ENCODE data around the gene MX1. TPM values are rescaled to one million over a fixed set of nuclear protein-coding genes. Genes with fewer than 3 reads are reported as not detected.
"Not testable (repeated sequence)": the region's sequence is repeated elsewhere in the genome, so short reads cannot be mapped to it uniquely, and the experiment has no call there.

MX1 gene
- total RNA-seq, 4 donors from 2014 or later, result 10.5 to 23.8 (median 17.3) TPM

DNA sequence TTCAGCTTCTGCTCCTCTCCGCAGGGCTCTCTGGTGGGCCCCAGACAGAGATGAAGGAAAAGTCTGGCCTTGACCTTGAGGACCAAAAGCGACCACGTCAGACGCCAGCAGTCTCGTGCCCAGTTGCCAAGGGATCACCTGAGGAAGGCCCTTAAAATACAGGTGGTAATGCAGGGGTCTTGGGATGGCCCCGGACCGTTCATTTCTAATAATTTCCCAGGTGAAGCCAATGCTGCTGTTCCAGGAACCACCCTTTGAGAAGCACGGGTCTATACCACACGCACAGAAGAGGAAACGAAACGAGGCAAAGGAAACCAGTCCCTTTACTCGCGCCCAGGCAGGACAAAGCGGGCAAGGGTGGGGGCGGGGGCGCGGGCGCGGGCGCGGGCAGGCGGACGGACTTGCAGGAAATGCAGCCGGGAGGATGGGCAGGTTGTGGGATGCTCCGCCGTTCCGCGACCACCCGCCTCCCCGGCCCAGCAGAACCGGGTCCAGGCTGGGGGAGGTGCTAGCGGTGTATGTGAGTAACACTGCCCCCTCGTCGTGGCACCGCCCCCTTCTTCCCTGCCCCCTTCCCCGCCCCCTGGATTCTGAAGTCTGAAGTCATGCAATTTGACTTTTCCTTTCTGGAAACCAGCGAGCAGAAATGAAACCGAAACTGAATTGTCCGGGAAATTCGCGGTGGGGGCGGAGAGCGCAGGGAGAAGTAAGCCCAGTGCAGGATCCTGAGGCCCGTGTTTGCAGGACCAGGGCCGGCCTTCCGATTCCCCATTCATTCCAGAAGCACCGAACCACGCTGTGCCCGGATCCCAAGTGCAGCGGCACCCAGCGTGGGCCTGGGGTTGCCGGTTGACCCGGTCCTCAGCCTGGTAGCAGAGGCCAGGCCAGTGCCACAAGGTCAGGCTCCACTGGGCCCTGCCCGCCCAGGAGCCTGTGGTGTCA, 5.8 kb upstream of the MX1 start:
- H3K9me3 ChIP-seq, result peaks cover 0 to 7% (median 0%) of the 10 kb centered on the region in 4 donors
- H3K4me3 ChIP-seq, result peak overlapping the region; percentile 55 to 71 (median 68)
- peak overlapping the region; percentile 89 to 94 (median 91) for H3K27ac ChIP-seq
- H3K36me3 ChIP-seq, result no peaks in the 10 kb centered on the region
- peak; percentile 73 to 85 for DNase-seq (ENCODE audit: low spot score in 2 of 2)
- TF ChIP-seq, protein P1, sequence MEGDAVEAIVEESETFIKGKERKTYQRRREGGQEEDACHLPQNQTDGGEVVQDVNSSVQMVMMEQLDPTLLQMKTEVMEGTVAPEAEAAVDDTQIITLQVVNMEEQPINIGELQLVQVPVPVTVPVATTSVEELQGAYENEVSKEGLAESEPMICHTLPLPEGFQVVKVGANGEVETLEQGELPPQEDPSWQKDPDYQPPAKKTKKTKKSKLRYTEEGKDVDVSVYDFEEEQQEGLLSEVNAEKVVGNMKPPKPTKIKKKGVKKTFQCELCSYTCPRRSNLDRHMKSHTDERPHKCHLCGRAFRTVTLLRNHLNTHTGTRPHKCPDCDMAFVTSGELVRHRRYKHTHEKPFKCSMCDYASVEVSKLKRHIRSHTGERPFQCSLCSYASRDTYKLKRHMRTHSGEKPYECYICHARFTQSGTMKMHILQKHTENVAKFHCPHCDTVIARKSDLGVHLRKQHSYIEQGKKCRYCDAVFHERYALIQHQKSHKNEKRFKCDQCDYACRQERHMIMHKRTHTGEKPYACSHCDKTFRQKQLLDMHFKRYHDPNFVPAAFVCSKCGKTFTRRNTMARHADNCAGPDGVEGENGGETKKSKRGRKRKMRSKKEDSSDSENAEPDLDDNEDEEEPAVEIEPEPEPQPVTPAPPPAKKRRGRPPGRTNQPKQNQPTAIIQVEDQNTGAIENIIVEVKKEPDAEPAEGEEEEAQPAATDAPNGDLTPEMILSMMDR (IDR thresholded peaks at IDR 0.05), result peak in 1 of 5 experiments; percentile 12
- TF ChIP-seq POLR2A (IDR thresholded peaks at IDR 0.05) (peak; percentile 3 to 26), EP300 (IDR thresholded peaks at IDR 0.05) (peak in 1 of 2 donors; percentile 84)
- H3K27me3 ChIP-seq, result no peaks in the 10 kb centered on the region
- WGBS, 2 donors, result 5 to 11% methylated on average over 30 to 50 of the region's 54 CpGs
- peaks cover 0 to 29% (median 2%) of the 10 kb centered on the region in 4 donors for H3K4me1 ChIP-seq

DNA sequence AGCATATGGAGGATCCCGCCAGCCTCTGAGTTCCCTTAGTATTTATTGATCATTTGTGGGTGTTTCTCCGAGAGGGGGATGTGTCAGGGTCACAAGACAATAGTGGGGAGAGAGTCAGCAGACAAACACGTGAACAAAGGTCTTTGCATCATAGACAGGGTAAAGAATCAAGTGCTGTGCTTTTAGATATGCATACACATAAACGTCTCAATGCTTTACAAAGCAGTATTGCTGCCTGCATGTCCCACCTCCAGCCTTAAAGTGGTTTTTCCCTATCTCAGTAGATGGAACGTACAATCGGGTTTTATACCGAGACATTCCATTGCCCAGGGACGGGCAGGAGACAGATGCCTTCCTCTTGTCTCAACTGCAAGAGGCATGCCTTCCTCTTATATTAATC, 5.0 kb upstream of the MX1 start:
- 15 to 22% methylated on average over 8 of the region's 8 CpGs for WGBS, 2 donors
- H3K36me3 ChIP-seq; H3K9me3 ChIP-seq; H3K27me3 ChIP-seq; DNase-seq (ENCODE audit: low spot score in 2 of 2): not testable (repeated sequence)
- H3K4me3 ChIP-seq, result peak overlapping the region; percentile 55 to 71 (median 68)
- peaks cover 0 to 34% (median 5%) of the 10 kb centered on the region in 4 donors for H3K4me1 ChIP-seq
- H3K27ac ChIP-seq, result peak overlapping the region; percentile 89 to 94 (median 91)

DNA sequence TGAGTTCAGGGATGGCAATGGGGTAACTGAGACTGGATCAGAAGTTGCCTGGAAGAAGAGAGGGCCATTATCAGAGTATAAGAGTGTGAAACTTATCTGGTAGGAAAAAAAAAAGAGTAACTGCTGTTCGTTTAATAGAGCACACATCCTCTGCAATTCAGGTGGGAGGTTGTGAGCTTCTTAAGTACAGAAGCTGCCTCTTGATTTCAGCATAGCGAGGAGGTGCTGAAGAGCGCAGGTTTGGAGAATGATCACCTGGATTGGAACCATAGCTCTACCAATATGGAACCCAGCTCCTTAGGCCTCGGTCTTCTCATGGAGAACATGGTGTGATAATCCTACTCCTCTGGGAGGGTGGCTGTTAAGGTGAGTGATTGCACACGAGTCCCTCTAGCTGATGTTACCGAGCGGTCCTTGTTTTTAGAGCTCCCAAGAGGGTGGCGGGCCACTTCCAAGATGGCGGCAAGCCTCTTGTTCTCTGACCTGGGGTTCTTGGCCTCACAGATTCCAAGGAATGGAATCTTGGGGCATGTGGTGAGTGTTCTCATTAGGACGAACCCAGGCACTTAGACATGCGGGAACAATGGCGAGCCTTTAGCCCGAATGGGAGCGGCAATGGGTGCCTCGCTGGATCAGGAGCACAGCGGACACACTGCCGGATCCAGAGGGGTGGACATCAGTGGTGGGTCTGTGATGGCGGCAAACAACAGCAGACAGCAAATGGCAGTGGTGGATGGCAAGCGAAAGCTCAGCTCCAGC, 3.3 kb upstream of the MX1 start:
- no peaks in the 10 kb centered on the region for H3K9me3 ChIP-seq
- H3K27ac ChIP-seq, result peak overlapping the region in 2 of 4 donors; percentile 47 to 94
- DNase-seq (ENCODE audit: low spot score in 2 of 2), result no peak
- no peaks in the 10 kb centered on the region for H3K27me3 ChIP-seq
- no peaks in the 10 kb centered on the region for H3K36me3 ChIP-seq
- H3K4me1 ChIP-seq, result peaks cover 0 to 45% (median 6%) of the 10 kb centered on the region in 4 donors
- no peak overlapping the region for H3K4me3 ChIP-seq
- no peak for TF ChIP-seq EP300 (IDR thresholded peaks at IDR 0.05)
- no peak for TF ChIP-seq POLR2A (IDR thresholded peaks at IDR 0.05)
- TF ChIP-seq, protein P1 (IDR thresholded peaks at IDR 0.05), result no peak
- WGBS, 2 donors, result 91 to 94% methylated on average over 19 of the region's 19 CpGs

DNA sequence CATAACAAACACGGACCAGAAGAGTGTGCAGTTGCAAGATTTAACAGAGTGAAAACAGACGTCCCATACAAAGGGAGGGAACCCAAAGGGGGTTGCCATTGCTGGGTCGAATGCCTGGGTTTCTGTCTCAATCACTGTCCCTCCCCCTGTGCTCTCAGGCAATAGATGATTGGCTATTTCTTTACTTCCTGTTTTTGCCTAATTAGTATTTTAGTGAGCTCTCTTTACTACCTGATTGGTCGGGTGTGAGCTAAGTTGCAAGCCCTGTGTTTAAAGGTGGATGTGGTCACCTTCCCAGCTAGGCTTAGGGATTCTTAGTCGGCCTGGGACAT, 2.8 kb upstream of the MX1 start:
- not testable (repeated sequence) for H3K9me3 ChIP-seq; H3K27me3 ChIP-seq; H3K4me3 ChIP-seq; H3K27ac ChIP-seq; H3K36me3 ChIP-seq; DNase-seq (ENCODE audit: low spot score in 2 of 2)
- peaks cover 0 to 50% (median 6%) of the 10 kb centered on the region in 4 donors for H3K4me1 ChIP-seq
- WGBS, 2 donors, result 83 to 85% methylated on average over 5 of the region's 5 CpGs

DNA sequence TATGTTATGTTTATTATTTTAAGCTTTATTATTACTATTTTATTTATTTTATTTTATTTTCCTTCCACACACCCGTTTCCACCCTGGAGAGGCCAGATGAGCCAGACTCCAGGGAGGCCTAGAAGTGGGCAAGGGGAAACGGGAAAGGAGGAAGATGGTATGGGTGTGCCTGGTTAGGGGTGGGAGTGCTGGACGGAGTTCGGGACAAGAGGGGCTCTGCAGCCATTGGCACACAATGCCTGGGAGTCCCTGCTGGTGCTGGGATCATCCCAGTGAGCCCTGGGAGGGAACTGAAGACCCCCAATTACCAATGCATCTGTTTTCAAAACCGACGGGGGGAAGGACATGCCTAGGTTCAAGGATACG, 468 bp upstream of the MX1 start:
- Histone ChIP-seq H3K9me3 (no peaks in the 10 kb centered on the region), H3K4me3 (peak overlapping the region; percentile 55 to 80 (median 68)), H3K27ac (peak overlapping the region; percentile 13 to 86 (median 64)), H3K27me3 (no peaks in the 10 kb centered on the region), H3K4me1 (peaks cover 0 to 45% (median 6%) of the 10 kb centered on the region in 4 donors), H3K36me3 (peaks cover 0 to 16% (median 0%) of the 10 kb centered on the region in 3 donors)
- DNase-seq (ENCODE audit: low spot score in 2 of 2), result no peak
- TF ChIP-seq, protein P1 (IDR thresholded peaks at IDR 0.05), result no peak
- no peak for TF ChIP-seq EP300 (IDR thresholded peaks at IDR 0.05)
- 56 to 59% methylated on average over 7 of the region's 7 CpGs for WGBS, 2 donors

Data from tibial nerve (tissue), 4 donors.